Measurements from ENCODE around the gene FAM184B.
"Not testable (repeated sequence)": the region's sequence is repeated elsewhere in the genome, so short reads cannot be mapped to it uniquely, and the experiment has no call there.

FAM184B gene

DNA sequence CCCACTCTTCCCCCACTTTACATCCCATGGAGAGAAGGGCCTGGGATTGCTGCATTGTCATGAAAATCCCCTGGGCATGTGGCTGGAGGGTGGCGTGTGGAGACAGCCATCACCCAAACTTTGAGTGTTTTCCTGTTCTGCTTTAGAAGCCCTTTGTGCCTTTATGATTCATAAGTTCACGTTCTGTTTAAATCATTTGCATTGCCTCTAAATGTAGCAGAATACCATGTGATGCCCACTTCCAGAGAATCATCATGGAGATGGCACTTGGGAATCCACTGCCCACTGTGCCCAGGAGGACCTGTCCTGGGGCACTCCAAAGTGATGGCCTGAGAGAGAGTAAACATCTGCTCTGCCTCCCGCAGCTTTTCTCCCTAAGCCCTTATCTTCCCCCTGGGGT lies 114.2 kb downstream of the FAM184B start:
- Histone ChIP-seq H3K9me3 (no peaks in the 10 kb centered on the region), H3K4me3 (ENCODE audit: low read depth, low read length) (no peak overlapping the region), H3K4me1 (peaks cover 17% of the 10 kb centered on the region), H3K27me3 (no peaks in the 10 kb centered on the region), H3K36me3 (no peaks in the 10 kb centered on the region)
- DNase-seq, result no peak
- TF ChIP-seq, protein P1, sequence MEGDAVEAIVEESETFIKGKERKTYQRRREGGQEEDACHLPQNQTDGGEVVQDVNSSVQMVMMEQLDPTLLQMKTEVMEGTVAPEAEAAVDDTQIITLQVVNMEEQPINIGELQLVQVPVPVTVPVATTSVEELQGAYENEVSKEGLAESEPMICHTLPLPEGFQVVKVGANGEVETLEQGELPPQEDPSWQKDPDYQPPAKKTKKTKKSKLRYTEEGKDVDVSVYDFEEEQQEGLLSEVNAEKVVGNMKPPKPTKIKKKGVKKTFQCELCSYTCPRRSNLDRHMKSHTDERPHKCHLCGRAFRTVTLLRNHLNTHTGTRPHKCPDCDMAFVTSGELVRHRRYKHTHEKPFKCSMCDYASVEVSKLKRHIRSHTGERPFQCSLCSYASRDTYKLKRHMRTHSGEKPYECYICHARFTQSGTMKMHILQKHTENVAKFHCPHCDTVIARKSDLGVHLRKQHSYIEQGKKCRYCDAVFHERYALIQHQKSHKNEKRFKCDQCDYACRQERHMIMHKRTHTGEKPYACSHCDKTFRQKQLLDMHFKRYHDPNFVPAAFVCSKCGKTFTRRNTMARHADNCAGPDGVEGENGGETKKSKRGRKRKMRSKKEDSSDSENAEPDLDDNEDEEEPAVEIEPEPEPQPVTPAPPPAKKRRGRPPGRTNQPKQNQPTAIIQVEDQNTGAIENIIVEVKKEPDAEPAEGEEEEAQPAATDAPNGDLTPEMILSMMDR (IDR thresholded peaks at IDR 0.05; ENCODE audit: low read depth, low read length), result no peak

DNA sequence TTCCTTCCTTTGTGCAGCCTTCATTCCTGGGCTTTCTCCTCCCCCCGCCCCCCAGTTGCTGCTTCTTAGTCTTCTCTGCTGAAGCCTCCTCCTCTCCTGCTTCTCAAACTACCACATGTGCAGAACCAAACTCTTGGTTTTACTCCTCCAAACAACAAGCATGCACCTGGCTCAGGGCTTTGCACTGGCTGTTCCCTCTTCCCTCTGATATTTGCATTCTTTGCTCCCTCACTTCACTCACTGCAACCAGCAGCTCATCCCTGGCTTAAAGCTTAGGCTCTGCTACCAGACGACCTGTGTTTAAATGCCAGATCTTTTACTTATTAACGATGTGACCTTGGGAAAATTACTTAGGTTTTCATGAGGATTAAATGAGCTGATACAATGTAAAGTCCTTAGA lies 115.6 kb downstream of the FAM184B start:
- H3K4me1 ChIP-seq, result peaks cover 15% of the 10 kb centered on the region
- TF ChIP-seq, protein P1 (IDR thresholded peaks at IDR 0.05; ENCODE audit: low read depth, low read length), result no peak
- no peak for DNase-seq
- H3K36me3 ChIP-seq, result no peaks in the 10 kb centered on the region
- no peaks in the 10 kb centered on the region for H3K27me3 ChIP-seq
- H3K4me3 ChIP-seq (ENCODE audit: low read depth, low read length), result no peak overlapping the region
- no peaks in the 10 kb centered on the region for H3K9me3 ChIP-seq

DNA sequence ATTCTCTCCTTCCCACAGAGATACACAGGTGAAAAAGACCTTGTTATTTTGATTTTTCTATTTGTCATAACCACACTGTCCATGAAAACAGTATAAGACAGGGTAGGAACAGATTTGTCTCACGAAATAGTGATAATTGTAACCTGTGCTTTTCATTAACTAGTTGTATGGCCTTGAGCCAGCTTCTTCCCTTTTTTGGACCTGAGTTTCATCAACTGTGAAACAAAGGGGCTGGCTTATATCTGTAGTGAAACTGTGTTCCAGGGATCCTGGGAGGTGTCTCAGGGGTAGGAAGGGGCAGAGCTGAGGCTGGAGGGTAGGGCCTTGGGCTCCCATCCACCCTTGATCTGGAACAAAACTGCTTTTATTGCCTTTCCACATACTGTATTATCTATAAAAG lies 116.1 kb downstream of the FAM184B start:
- Histone ChIP-seq H3K4me3 (ENCODE audit: low read depth, low read length) (no peak overlapping the region), H3K36me3 (no peaks in the 10 kb centered on the region), H3K4me1 (peaks cover 11% of the 10 kb centered on the region; the same call in 1 of the 2 replicates), H3K27me3 (no peaks in the 10 kb centered on the region), H3K9me3 (no peaks in the 10 kb centered on the region)
- TF ChIP-seq, protein P1 (IDR thresholded peaks at IDR 0.05; ENCODE audit: low read depth, low read length), result no peak
- DNase-seq, result no peak

DNA sequence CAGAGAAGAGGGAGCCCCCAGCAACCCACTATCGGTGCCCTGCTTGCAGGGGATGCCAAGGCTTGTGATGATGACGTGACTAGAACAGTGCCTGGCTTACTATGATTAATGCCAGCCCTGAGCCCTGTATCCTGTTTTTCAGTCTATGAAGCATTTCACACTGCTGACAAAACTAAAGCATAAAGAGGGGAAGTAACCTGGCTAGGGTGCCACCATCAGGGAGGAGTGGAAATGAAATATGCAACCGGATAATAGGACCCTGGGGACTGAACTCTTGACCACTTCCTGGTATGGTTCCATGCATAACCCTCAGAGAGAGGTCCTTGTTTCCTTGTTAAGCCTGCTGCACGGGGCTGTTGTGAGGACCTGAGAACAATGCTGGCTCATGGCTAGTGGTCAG lies 116.7 kb downstream of the FAM184B start:
- no peaks in the 10 kb centered on the region for H3K9me3 ChIP-seq
- DNase-seq, result no peak
- no peak overlapping the region for H3K4me3 ChIP-seq (ENCODE audit: low read depth, low read length)
- no peaks in the 10 kb centered on the region for H3K36me3 ChIP-seq
- H3K27me3 ChIP-seq, result no peaks in the 10 kb centered on the region
- TF ChIP-seq, protein P1 (IDR thresholded peaks at IDR 0.05; ENCODE audit: low read depth, low read length), result no peak
- peaks cover 9% of the 10 kb centered on the region; the same call in 1 of the 2 replicates for H3K4me1 ChIP-seq

DNA sequence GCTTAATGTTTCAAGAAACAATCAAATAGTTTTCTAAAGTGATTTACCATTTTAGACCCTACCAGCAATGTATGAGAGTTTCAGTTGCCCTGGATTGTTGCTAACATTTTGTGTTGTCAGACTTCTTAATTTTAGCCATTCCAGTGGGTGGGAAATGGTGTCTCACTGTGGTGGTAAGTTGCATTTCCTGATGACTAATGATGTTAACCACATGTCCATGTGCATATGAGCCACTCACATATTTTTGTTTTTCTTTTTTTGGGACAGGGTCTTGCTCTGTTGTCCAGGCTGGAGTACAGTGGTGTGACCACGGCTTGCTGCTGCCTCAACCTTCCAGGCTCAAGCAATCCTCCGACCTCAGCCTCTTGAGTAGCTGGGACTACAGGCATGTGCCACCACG lies 118.7 kb downstream of the FAM184B start:
- Histone ChIP-seq H3K4me3 (ENCODE audit: low read depth, low read length) (no peak overlapping the region), H3K36me3 (no peaks in the 10 kb centered on the region), H3K4me1 (peaks cover 5% of the 10 kb centered on the region; the same call in 1 of the 2 replicates), H3K27me3 (no peaks in the 10 kb centered on the region), H3K9me3 (no peaks in the 10 kb centered on the region)
- no peak for DNase-seq
- TF ChIP-seq, protein P1 (IDR thresholded peaks at IDR 0.05; ENCODE audit: low read depth, low read length), result no peak

DNA sequence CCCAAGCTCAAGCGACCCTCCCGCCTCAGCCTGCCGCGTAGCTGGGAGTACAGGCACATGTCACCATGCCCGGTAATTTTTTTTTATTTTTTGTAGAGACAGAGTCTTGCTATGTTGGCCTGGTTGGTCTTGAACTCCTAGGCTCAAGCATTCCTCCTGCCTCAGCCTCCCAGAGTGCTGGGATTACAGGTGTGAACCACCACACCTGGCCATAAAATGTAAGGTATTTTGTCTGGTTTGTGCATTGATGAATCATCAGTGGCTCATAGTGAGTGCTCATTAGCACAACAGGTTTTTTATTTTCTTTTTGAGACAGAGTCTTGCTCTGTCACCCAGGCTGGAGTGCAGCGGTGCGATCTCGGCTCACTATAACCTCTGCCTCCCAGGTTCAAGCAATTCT lies 122.2 kb downstream of the FAM184B start:
- not testable (repeated sequence) for H3K9me3 ChIP-seq; H3K4me3 ChIP-seq (ENCODE audit: low read depth, low read length); H3K36me3 ChIP-seq; H3K4me1 ChIP-seq; DNase-seq; H3K27me3 ChIP-seq

DNA sequence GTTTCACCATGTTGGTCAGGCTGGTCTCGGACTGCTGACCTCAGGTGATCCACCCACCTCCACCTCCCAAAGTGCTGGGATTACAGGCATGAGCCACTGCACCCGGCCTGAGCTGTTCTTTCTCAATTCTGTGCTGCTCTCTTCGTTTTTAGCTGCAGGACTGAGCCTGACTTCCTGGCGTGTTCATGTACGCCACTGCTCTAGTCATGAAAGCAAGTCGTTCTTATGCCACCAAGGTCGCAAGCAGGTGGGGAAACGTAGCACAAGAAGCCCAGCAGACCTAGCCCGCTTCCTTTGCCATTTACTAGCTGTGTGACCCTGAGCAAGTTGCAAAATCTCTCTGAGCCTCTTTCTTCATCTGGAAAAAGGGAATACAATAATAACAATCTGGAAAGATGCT lies 123.6 kb downstream of the FAM184B start:
- H3K4me3 ChIP-seq (ENCODE audit: low read depth, low read length), result no peak overlapping the region
- no peaks in the 10 kb centered on the region for H3K36me3 ChIP-seq
- DNase-seq, result no peak
- H3K9me3 ChIP-seq, result no peaks in the 10 kb centered on the region
- no peaks in the 10 kb centered on the region for H3K27me3 ChIP-seq
- TF ChIP-seq, protein P1 (IDR thresholded peaks at IDR 0.05; ENCODE audit: low read depth, low read length), result no peak
- no peaks in the 10 kb centered on the region for H3K4me1 ChIP-seq

Data from BE2C (cell line).